GM12875 (cell line): ENCODE data around the gene FGGY.
"Not testable (repeated sequence)": the region's sequence is repeated elsewhere in the genome, so short reads cannot be mapped to it uniquely, and the experiment has no call there.

Experiments used
- H3K4me3 ChIP-seq: one replicate; pipeline ENCODE4 v1.5.1; 2011; ENCODE audit warnings: low read depth, low read length, control low read depth
- CTCF ChIP-seq: IDR thresholded peaks from 2 replicates; pipeline ENCODE4 v1.5.1; 2011; ENCODE audit warnings: low read depth, mild to moderate bottlenecking, control low read depth, inconsistent platforms, low read length, moderate library complexity, borderline replicate concordance; ENCODE audit not compliant: insufficient read depth

Gene FGGY

GRCh38 chr1:59640851-59641250 lies 344.0 kb downstream of the FGGY start:
- H3K4me3 ChIP-seq, result no peak overlapping the region
- no peak for TF ChIP-seq CTCF

GRCh38 chr1:59641836-59642235 lies 344.9 kb downstream of the FGGY start:
- TF ChIP-seq CTCF, result no peak
- H3K4me3 ChIP-seq, result no peak overlapping the region

- no peak for TF ChIP-seq CTCF
Measured at GRCh38 chr1:59643526-59643925, 346.6 kb downstream of the FGGY start.

GRCh38 chr1:59645893-59646292 lies 349.0 kb downstream of the FGGY start:
- no peak for TF ChIP-seq CTCF
- H3K4me3 ChIP-seq, result no peak overlapping the region

More at GRCh38 chr1:59643526-59643925, 346.6 kb downstream of the FGGY start:
- no peak overlapping the region for H3K4me3 ChIP-seq

GRCh38 chr1:59653142-59653958 lies 356.5 kb downstream of the FGGY start:
- H3K4me3 ChIP-seq, result not testable (repeated sequence)

GRCh38 chr1:59653968-59654367 lies 357.1 kb downstream of the FGGY start:
- no peak for TF ChIP-seq CTCF
- no peak overlapping the region for H3K4me3 ChIP-seq

- H3K4me3 ChIP-seq, result no peak overlapping the region
- no peak for TF ChIP-seq CTCF
Measured at GRCh38 chr1:59657873-59658465, 361.1 kb downstream of the FGGY start.
